K562 (cell line): ENCODE measurements around the gene TPD52L1. TPM values are rescaled to one million over a fixed set of nuclear protein-coding genes. Genes with fewer than 3 reads are reported as not detected.

Experiments
- BRD9 ChIP-seq: fragments of 450-650 bp; IDR thresholded peaks from 2 replicates; pipeline ENCODE4 v1.6.1; 2018; ENCODE audit warnings: low read depth; ENCODE audit not compliant: partially characterized antibody
- CCAR2 ChIP-seq: fragments of 200-400 bp; formaldehyde crosslinking; IDR thresholded peaks from 2 replicates; pipeline ENCODE4 v1.6.1; 2017; ENCODE audit warnings: mild to moderate bottlenecking, low read depth, low read length
- FOXA1 ChIP-seq: fragments of 450-650 bp; IDR thresholded peaks from 2 replicates; pipeline ENCODE4 v1.6.1; 2016; ENCODE audit warnings: mild to moderate bottlenecking, borderline replicate concordance
- GABPB2 ChIP-seq: fragments of 250-450 bp; sonication (Bioruptor Pico); conservative IDR thresholded peaks from 2 replicates; pipeline ENCODE4 v1.5.1; 2021; ENCODE audit warnings: mild to moderate bottlenecking
- IFI16 ChIP-seq: fragments of 250-450 bp; sonication (Bioruptor Pico); IDR thresholded peaks from 2 replicates; pipeline ENCODE4 v2.1.2; 2022; ENCODE audit warnings: mild to moderate bottlenecking, inconsistent platforms
- KLF6 ChIP-seq: fragments of 250-450 bp; sonication (Bioruptor Pico); IDR thresholded peaks from 2 replicates; pipeline ENCODE4 v1.4.0; 2020; ENCODE audit warnings: mild to moderate bottlenecking, moderate library complexity, borderline replicate concordance
- MCM7 ChIP-seq, 2 experiments: fragments of 450-650 bp; IDR thresholded peaks; 2 replicates each; pipeline ENCODE4 v1.6.1; 2016 to 2018
- NCOA6 ChIP-seq: fragments of 450-650 bp; IDR thresholded peaks from 2 replicates; pipeline ENCODE4 v1.6.1; 2017; ENCODE audit warnings: mild to moderate bottlenecking
- NFIX ChIP-seq: fragments of 250-450 bp; sonication (Bioruptor Pico); IDR thresholded peaks from 2 replicates; pipeline ENCODE4 v1.4.0; 2020; ENCODE audit warnings: low read depth, mild to moderate bottlenecking, moderate library complexity
- PHF20 ChIP-seq: fragments of 450-650 bp; IDR thresholded peaks from 2 replicates; pipeline ENCODE4 v1.6.1; 2018; ENCODE audit not compliant: partially characterized antibody
- POU5F1 ChIP-seq: fragments of 150-350 bp; IDR thresholded peaks from 2 replicates; pipeline ENCODE4 v1.6.1; 2014; ENCODE audit warnings: borderline replicate concordance, low read length, low read depth, mild to moderate bottlenecking; ENCODE audit not compliant: partially characterized antibody
- RBM15 ChIP-seq: fragments of 200-400 bp; formaldehyde crosslinking; IDR thresholded peaks from 2 replicates; pipeline ENCODE4 v1.6.1; 2018; ENCODE audit warnings: mild to moderate bottlenecking, low read length, moderate library complexity; ENCODE audit not compliant: insufficient read depth
- ZC3H11A ChIP-seq: IDR thresholded peaks from 2 replicates; pipeline ENCODE4 v1.6.1; 2012; ENCODE audit warnings: low read depth, low read length, improper control_type of control experiment
- ZFP30 ChIP-seq: fragments of 250-450 bp; sonication (Bioruptor Pico); IDR thresholded peaks from 2 replicates; pipeline ENCODE4 v1.8.0; 2022; ENCODE audit warnings: moderate library complexity, mild to moderate bottlenecking, inconsistent platforms, borderline replicate concordance
- ZFPM2 ChIP-seq: fragments of 250-450 bp; sonication (Bioruptor Pico); IDR thresholded peaks from 2 replicates; pipeline ENCODE4 v1.5.1; 2022; ENCODE audit warnings: mild to moderate bottlenecking
- ZKSCAN1 ChIP-seq: fragments of 150-350 bp; IDR thresholded peaks from 2 replicates; pipeline ENCODE4 v1.6.1; 2016; ENCODE audit warnings: low read depth, low read length
- ZSCAN32 ChIP-seq: fragments of 450-650 bp; formaldehyde crosslinking; IDR thresholded peaks from 2 replicates; pipeline ENCODE4 v1.4.0; 2020; ENCODE audit warnings: mild to moderate bottlenecking, moderate library complexity
- polyA plus RNA-seq, 8 experiments: library from polyadenylated mRNA; depleted of rRNA in 4 of 8; stranded (reverse) in 5 of 8; unstranded in 3 of 8; fragments of >200 nt; fragmentation: Nextera tagmentation in 2 of 8; fragmentation: Illumina TruSeq in 1 of 8; extraction: Ambion mirVana in 2 of 8; extraction: Trizol in 1 of 8; gene quantifications; 2 replicates each; pipeline versions ENCODE4 v1.2.1 to v1.2.3, GENCODE V29; 2011 to 2014; ENCODE audit warnings: inconsistent platforms in 1 of 8, missing spikeins in 1 of 8
- total RNA-seq, 7 experiments: library from RNA; depleted of rRNA in 6 of 7; stranded (reverse); fragments of >200 nt in 6 of 7; fragmentation: Illumina TruSeq in 2 of 7; extraction: Trizol in 2 of 7; gene quantifications; 2 replicates each; pipeline versions ENCODE4 v1.2.1 to v1.2.3, GENCODE V29; 2011 to 2021; ENCODE audit warnings: low replicate concordance in 1 of 7
- TF ChIP-seq, protein P1 (sequence below): fragments of 250-450 bp; sonication (Bioruptor Pico); IDR thresholded peaks from 2 replicates; pipeline ENCODE4 v1.5.0; 2021; ENCODE audit warnings: mild to moderate bottlenecking, borderline replicate concordance
- TF ChIP-seq, protein P2 (sequence below): fragments of 450-650 bp; formaldehyde crosslinking; IDR thresholded peaks from 2 replicates; pipeline ENCODE4 v1.4.0; 2020; ENCODE audit warnings: mild to moderate bottlenecking, moderate library complexity
- TF ChIP-seq, protein P3 (sequence below): fragments of 250-450 bp; sonication (Bioruptor Pico); IDR thresholded peaks from 2 replicates; pipeline ENCODE4 v1.5.0; 2022; ENCODE audit warnings: mild to moderate bottlenecking
- TF ChIP-seq, protein P4 (sequence below): sonication (generic); formaldehyde crosslinking; IDR thresholded peaks from 2 replicates; pipeline ENCODE4 v1.8.0; 2022; ENCODE audit warnings: missing genetic modification reagents, mild to moderate bottlenecking, borderline replicate concordance

Gene TPD52L1
- total and polyA plus RNA-seq, 9 of the 15 experiments (the other 6 are each of a cell fraction or from before 2014, with no cell fraction given): 12.9 to 149 (median 75.7) TPM

DNA sequence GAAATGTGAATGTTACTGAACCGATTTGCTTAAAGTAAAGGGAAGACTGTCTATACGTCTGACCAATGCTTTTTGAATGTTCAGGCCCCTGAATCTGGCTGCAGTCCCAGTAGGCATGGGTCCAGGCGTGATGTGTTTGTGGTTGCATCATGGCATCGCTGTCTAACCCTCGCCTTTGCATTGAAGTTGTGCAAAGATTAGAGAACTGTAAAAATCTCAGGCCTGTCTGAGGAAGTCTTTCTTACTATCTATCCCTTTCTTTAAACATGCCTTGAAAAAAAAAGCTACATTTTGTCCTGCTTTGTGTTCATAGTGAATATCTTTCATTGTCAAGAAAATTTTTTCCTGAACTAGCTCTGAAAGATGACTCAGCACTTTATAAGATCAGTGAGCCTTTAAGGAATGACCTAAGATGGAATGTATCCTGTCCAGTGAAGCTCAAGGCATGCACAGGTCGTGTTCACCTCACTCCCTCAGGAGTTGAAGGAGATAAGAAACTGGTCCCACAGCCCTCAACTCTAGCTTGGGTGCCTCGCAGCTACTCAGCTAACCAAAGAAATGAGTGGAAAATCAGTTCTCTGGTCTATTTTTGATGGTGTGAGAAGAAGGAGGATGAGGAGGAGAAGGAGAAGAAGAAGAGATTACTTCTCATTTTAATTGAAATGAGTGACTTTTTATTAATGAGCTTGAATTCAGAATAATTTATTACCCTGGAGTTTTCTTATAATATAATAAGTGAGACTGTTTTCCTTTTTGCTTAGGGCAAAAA lies 48.6 kb downstream of the TPD52L1 start (continued):
- TF ChIP-seq, protein P1, sequence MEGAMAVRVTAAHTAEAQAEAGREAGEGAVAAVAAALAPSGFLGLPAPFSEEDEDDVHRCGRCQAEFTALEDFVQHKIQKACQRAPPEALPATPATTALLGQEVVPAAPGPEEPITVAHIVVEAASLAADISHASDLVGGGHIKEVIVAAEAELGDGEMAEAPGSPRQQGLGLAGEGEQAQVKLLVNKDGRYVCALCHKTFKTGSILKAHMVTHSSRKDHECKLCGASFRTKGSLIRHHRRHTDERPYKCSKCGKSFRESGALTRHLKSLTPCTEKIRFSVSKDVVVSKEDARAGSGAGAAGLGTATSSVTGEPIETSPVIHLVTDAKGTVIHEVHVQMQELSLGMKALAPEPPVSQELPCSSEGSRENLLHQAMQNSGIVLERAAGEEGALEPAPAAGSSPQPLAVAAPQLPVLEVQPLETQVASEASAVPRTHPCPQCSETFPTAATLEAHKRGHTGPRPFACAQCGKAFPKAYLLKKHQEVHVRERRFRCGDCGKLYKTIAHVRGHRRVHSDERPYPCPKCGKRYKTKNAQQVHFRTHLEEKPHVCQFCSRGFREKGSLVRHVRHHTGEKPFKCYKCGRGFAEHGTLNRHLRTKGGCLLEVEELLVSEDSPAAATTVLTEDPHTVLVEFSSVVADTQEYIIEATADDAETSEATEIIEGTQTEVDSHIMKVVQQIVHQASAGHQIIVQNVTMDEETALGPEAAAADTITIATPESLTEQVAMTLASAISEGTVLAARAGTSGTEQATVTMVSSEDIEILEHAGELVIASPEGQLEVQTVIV: no peak
- TF ChIP-seq ZC3H11A: no peak
- peak; percentile 26; the same call in 1 of the 2 replicates for TF ChIP-seq ZSCAN32 (CRISPR knock-in tag)
- TF ChIP-seq MCM7 (IDR thresholded peaks at IDR 0.05): no peak
- TF ChIP-seq NCOA6: no peak
- TF ChIP-seq RBM15: no peak
- TF ChIP-seq PHF20: no peak
- TF ChIP-seq IFI16 (CRISPR knock-in tag): no peak
- TF ChIP-seq CCAR2: no peak
- TF ChIP-seq, protein P2, sequence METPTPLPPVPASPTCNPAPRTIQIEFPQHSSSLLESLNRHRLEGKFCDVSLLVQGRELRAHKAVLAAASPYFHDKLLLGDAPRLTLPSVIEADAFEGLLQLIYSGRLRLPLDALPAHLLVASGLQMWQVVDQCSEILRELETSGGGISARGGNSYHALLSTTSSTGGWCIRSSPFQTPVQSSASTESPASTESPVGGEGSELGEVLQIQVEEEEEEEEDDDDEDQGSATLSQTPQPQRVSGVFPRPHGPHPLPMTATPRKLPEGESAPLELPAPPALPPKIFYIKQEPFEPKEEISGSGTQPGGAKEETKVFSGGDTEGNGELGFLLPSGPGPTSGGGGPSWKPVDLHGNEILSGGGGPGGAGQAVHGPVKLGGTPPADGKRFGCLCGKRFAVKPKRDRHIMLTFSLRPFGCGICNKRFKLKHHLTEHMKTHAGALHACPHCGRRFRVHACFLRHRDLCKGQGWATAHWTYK: no peak
- TF ChIP-seq KLF6 (CRISPR knock-in tag): no peak
- no peak for TF ChIP-seq GABPB2 (CRISPR knock-in tag)
- TF ChIP-seq, protein P3, sequence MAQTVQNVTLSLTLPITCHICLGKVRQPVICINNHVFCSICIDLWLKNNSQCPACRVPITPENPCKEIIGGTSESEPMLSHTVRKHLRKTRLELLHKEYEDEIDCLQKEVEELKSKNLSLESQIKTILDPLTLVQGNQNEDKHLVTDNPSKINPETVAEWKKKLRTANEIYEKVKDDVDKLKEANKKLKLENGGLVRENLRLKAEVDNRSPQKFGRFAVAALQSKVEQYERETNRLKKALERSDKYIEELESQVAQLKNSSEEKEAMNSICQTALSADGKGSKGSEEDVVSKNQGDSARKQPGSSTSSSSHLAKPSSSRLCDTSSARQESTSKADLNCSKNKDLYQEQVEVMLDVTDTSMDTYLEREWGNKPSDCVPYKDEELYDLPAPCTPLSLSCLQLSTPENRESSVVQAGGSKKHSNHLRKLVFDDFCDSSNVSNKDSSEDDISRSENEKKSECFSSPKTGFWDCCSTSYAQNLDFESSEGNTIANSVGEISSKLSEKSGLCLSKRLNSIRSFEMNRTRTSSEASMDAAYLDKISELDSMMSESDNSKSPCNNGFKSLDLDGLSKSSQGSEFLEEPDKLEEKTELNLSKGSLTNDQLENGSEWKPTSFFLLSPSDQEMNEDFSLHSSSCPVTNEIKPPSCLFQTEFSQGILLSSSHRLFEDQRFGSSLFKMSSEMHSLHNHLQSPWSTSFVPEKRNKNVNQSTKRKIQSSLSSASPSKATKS (CRISPR knock-in tag): no peak
- TF ChIP-seq ZFP30 (CRISPR knock-in tag): no peak
- TF ChIP-seq, protein P4, sequence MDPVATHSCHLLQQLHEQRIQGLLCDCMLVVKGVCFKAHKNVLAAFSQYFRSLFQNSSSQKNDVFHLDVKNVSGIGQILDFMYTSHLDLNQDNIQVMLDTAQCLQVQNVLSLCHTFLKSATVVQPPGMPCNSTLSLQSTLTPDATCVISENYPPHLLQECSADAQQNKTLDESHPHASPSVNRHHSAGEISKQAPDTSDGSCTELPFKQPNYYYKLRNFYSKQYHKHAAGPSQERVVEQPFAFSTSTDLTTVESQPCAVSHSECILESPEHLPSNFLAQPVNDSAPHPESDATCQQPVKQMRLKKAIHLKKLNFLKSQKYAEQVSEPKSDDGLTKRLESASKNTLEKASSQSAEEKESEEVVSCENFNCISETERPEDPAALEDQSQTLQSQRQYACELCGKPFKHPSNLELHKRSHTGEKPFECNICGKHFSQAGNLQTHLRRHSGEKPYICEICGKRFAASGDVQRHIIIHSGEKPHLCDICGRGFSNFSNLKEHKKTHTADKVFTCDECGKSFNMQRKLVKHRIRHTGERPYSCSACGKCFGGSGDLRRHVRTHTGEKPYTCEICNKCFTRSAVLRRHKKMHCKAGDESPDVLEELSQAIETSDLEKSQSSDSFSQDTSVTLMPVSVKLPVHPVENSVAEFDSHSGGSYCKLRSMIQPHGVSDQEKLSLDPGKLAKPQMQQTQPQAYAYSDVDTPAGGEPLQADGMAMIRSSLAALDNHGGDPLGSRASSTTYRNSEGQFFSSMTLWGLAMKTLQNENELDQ (CRISPR knock-in tag): no peak
- TF ChIP-seq NFIX: no peak
- peak; percentile 22 for TF ChIP-seq BRD9
- no peak for TF ChIP-seq POU5F1
- no peak for TF ChIP-seq FOXA1
- TF ChIP-seq ZFPM2 (CRISPR knock-in tag): no peak
- TF ChIP-seq ZKSCAN1: no peak
